GM18858 (cell line): ENCODE measurements around the gene DMD.

Experiments
- ATAC-seq: cut with Tn5 transposase; IDR thresholded peaks from one replicate; pipeline ENCODE4 v1.9.1; 2021; ENCODE audit not compliant: unreplicated experiment

Gene DMD

DNA sequence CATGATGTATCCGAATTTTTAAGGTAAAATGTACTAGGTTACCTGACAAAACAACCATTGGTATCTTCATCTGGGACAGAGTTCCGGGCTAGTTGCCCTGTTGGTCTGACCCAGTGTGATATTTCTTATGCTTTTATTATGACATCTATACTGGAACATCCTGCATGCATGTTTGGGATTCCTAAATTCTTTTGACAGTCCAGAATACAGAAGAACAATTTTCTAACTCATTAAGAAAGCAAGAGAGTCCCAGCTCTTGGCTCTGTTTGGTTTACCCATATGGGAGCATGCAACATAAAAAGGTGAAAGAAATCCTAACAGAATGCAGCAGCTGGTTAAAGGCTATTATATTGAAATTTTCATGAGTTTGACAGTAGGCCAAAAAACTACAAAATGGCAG lies 1891.8 kb downstream of the DMD start:
- ATAC-seq, result no peak

DNA sequence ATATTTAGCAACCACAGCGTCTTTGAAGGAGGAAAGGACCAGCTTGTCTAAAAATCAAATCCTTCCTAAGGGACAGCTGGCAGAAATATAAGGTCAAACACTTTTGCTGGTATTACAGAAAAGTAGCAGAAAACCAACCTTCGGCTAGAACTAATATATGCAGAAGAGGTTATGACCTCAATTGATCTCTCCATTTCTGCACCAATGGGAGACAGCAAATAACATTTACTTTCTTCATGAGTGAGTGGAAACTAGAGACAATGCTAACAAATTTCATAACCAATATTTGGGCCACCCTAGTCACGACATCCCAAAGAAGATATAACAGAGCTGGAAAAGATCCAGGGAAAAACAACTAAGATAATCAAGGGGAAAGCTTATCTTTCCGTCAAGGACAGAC lies 1892.5 kb downstream of the DMD start:
- no peak for ATAC-seq

DNA sequence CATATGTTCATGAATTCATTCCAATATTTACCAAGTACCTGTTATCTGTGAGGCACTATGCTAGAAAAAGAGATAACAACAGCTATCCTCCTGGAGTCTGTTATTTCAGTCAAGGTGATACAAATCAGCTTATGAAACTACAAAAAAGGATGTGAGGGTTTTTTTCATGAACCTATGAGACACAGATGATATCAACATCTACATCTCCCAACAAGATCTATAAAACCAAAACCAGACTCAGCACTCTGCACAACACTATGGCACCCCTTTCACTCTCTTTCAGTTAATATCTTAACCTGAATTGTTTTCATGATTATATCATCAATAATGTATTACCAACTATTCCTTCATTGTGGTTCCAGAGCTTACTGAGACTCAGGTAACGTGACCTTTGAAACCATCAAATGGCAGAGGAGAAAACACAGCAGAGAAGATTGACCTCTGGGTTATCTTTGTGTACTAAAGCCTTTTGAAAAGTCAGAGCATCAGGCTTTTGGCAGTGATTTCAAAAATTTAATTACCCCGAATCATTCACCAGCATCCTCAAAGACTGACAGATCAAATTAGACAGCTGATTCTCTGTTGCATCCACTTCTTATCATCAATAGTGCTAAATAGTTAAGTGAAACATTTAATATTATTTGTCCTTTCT lies 1894.9 kb downstream of the DMD start:
- no peak for ATAC-seq

DNA sequence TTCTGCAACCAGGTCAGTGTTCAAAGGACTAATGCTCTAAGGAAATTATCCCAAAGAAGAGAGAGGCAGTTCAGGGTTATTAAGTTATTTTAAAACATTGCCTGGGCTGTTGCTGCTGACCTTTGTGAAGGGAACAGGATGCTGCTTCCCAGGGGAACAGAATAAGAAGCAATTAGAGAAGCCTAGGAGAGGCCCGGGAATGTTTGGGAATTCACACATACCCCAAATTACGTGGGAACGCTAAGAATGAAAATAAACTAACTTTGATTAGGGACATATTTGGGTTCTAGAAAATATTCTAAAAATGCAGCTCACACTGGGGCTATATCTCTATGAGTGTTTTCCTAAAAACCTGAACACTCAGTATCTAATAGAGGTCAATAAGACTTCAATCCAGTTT lies 1896.4 kb downstream of the DMD start:
- no peak for ATAC-seq

DNA sequence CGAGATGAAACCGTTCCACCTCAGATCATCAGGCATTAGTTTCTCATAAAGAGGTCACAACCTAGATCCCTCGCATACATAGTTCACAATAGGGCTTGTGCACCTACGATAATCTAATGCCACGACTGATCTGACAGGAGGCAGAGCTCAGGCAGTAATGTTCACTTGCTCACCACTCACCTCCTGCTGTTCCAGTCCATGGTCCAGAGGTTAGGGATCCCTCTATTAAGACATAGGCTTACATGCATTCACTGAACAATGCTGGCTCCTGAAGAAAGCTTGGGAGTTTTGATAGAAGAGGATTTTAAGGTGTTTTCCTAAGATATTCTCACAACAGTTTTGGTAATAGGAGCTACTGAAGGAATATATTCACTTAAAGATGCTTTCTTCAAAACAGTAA lies 1903.4 kb downstream of the DMD start:
- ATAC-seq, result no peak

DNA sequence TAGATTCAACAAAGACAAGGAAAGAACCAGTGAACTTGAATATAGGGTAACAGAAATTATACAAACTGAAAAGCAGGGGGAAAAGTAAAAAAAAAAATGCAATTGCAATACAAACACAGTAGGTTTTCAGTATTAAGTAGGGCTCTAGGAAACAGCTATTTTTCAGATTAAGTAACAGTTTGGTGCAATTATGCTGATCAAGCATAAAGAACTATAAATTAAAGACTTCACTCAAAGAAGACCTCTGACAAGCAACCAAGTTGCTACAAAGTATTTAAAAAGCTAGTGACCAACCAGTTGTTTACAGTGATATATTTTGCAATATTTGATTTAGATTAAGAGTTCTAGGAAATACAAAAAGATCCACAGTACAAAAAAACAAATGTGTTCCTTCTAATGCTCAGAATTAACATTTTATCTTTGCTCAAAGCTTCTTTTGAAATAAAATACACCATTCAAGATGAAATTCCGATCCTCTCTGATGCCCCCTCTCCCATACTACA lies 1908.7 kb downstream of the DMD start:
- ATAC-seq, result no peak

DNA sequence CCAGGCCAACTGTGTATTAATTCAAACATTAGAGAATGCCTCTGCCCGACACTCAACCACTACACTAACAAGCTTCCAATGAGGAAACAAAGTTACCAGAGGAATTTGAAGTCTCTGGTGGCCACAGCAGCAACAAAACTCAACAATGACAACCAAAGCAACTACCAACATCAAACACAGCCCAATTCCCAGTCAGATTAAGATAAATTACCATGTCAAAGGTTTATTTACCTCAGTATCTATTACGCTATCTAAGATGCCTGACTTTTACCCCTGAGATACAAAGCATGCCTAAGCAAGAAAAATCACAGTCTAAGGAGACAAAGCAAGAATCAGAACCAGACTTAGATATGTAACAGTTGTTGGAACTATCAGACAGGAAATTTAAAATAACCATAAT lies 1909.4 kb downstream of the DMD start:
- no peak for ATAC-seq

DNA sequence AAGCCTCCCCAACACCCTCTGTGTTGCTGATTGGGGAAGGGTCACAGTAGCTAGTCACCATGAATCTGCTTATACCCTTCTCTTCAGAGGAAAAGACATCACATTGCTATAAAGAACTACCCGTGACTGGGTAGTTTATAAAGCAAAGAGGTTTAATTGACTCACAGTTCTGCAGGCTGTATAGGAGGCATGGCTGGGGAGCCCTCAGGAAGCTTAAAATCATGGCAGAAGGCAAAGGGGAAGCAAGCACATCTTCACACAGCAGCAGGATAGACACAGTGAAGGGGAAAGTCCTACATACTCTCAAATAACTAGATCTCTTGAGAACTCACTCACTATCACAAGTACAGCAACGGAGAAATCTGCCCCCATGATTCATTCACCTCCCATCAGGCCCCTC lies 1910.1 kb downstream of the DMD start:
- no peak for ATAC-seq

DNA sequence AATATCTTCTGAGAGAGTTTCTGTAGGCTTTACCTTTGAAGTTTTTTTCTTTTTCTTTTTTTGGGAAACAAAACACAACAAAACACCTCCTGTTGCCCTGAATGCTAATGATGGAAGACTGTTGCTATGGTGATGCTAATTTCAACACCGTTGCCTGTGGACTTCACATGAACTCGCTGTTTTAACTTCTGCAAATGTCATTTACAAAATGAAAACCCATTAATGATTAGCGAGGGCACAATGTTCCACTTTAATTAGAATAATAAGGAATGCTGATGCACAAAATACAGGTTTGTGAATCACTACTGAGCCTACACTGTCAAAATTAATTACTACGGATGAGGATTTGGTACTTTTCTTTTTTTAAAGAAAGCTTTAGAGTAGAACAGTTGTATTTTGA lies 1912.4 kb downstream of the DMD start:
- no peak for ATAC-seq

DNA sequence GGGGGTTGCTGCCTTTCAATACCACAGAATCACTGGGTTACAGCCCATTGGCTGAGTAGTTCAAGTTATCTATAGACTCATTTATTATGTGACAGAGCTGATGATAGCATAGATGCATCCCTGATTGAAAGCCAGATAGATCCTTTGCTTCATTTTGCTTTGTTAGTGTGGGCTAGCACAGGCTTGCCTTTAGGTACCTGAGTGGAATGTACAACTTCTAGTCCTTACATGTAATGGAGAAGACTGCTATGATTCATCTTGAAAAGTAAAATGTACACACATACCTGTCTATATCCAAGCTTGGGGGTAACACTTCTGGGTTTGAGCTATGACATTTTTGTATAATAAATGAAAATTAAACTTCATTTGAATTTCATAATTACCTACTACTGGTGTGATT lies 1913.5 kb downstream of the DMD start:
- ATAC-seq, result no peak

DNA sequence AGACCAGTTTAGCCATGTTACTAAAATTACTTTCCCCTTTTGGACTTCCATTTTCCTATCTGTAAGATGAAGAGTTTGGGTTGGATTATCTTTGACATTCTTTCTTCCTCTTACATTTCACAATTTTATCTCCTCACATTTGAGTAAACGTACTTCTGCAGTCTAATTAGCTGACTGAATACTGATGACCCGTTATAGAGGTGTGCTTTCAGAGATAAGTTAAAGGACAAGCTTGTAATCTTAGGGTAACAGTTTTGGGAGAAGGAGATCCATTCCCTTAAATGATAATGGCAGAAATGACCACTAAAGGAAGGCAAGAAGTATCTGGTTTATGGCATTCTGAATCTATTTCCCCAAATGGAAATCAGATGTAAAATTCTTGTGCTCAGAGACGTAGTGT lies 1916.9 kb downstream of the DMD start:
- no peak for ATAC-seq

DNA sequence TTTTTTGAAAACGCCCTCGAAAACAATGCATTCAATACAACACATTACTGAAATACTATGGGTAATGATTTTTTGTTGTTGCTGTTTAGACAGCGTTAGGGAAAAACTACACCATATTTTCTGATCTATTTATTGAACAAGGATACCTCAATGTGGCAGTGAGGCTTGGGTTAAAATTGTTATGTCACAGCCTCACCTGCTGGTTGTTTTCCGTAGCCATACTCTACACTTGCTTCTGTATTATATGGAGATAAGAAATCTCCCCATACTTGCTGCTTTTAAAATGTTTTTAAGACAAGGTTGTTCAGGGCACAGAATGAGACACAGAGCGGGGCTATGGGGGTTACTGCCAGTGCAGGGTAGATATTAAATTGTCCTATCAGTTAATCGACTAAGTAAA lies 1917.9 kb downstream of the DMD start:
- no peak for ATAC-seq

DNA sequence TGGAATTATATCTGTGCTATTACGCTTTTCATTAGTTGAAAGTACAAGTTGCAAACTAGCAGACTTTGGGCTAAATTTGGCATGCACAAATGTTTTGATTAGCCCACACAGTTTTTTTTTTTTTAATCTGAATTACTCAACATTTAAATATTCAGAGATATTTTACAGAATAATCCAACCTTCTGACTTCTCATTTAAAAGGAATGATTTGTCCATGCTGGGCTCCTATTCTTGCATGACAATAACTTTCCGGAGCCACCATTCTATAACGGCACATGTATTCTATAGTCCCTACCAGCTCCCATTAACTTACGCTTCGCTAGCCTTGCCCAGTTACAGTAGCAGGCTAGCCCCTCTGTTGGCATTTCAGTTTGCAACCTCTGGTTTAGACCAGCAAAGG lies 1920.2 kb downstream of the DMD start:
- ATAC-seq, result no peak

DNA sequence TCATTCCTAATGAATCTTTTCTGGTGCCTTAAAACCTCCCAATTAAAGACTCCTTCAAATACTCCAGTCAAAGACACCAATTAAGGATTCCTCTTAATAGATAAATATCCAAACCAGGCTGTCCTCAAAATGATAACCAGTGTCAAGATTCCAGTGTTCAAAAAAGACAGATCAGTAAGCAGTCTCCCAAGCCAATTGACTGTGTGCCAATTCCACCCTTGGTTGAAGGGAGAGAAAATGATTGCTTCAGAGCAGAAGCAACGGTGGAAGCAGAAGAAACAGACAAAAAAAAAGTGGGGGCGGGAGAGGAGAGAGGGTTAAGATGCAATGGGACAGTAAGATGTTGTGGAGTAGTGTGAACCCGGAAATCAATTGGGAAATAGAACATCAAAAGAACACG lies 1923.5 kb downstream of the DMD start:
- ATAC-seq, result no peak

DNA sequence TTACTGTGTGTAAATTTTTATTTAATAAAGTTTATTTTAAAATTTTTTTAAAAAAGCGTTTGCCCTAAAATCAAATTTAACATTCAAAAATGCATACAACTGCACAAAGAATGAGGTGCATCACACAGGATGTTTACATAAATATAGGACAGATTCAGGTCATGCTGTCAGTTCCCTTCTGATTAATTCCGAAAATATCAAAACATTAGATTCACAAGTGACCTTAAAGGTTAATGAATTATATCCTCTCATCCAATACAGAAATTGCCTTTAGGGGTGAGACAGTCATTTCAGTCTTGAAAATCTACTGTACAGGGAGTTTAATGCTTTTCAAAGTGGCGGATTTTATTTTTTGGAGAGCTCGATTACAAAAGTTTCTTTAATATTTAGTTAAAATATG lies 1930.8 kb downstream of the DMD start:
- no peak for ATAC-seq

DNA sequence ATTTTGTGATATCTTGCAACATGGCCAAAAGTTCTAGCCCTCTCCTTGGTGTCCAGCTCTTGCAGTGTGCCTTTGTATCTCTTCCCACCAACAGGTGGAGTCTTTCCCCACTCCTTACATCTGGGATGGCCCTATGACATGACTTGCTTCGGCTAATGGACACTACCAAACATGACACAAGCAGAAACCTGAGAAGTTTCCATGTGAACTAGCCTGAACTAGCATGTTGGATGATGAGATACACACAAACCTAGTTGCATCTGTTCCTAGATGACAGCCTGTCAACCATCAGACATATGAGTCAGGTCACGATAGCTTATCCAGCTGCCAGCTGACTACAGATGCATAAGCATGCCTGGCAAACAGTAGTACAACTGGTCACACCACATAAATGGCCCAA lies 1932.0 kb downstream of the DMD start:
- ATAC-seq, result no peak

DNA sequence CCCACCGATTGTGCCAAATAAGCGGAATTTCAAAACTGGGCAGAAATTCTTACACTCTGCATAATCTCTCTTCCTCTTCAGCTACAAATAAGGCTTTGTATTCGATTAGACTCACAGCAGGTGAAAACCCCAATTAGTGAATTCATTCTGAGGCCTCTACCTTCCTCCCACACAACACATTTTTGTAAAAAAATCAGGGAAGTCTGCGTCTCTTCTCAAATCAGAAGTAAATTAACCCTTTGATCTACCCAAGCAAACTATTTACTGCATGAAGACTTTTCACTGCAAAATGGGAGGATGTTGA lies 1938.9 kb downstream of the DMD start:
- ATAC-seq, result peak; percentile 55

DNA sequence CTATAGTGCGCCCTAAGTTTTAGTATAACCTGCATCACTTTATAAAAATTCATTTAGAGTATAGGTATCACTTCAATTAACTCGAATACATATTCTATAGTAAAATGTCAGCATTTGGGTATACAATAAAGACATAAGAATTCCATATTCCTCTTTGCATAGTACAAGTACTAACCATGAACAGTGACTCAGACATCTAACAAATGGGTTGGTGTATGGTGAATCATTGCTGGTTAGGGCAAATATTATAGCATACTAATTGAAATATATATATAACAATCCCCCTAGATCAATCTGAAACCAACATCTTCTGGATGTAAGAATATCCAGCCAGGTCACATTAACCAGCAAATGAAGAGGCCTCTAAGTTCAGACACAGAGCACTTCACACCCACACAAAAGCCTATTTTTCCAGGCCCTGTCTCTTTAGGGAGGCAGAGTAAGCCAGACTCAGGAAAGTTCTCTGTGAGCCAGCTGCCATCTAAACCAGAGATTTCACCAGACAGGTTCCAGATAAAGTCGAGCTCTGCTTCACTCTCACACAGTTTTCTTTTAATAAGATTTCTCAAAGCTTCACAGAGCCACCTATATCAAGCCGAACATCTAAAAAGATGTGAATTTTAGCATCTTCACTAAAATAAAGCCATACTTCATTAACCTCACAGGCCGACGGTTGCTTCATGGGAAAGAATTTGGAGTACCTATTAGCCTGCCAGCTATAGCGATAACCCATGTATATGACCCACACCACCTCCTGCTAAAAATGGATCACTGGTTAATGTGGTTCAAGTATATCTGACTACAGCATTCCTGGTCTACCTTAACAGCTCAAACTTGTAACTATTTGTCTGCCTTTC lies 1939.5 kb downstream of the DMD start:
- peak; percentile 7 for ATAC-seq

DNA sequence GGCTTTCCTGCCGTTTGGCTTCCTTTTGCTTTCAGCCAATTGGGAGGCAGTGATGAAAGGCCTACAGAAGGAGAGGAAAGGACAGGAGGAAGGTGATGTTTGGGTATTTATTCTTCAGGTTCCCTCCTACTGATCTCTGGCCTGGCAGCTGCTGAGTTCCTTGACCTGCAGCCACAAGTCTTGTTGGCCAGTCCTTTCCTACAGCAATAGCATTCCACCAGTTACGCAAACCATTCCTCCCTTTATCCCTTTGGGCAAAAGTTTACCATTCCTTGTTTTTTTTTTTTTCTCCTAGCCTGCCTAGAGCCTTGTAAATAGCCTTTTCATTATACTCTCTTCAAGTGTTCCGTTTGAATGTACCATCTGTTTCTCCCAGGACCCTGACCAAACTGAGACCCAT lies 1941.4 kb downstream of the DMD start:
- ATAC-seq, result no peak

DNA sequence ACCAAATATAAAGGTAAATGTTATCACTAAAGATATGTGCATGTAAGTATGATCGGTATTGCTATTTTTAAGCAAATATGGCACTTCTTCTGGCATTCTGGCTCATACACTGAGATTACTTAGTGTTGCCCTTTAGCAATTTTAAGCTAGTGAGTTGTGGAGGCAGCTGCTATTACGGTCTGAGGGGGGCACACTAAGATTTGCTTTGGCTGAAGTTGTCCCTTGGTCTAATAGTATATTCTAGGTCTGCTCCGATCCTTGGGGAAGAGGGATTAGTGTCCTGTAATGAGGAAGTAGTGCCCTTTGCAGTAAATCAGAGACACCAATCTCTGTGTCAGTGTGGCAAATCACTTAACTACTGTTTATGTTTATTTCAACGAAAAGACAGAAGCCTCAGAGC lies 1943.0 kb downstream of the DMD start:
- ATAC-seq, result no peak

DNA sequence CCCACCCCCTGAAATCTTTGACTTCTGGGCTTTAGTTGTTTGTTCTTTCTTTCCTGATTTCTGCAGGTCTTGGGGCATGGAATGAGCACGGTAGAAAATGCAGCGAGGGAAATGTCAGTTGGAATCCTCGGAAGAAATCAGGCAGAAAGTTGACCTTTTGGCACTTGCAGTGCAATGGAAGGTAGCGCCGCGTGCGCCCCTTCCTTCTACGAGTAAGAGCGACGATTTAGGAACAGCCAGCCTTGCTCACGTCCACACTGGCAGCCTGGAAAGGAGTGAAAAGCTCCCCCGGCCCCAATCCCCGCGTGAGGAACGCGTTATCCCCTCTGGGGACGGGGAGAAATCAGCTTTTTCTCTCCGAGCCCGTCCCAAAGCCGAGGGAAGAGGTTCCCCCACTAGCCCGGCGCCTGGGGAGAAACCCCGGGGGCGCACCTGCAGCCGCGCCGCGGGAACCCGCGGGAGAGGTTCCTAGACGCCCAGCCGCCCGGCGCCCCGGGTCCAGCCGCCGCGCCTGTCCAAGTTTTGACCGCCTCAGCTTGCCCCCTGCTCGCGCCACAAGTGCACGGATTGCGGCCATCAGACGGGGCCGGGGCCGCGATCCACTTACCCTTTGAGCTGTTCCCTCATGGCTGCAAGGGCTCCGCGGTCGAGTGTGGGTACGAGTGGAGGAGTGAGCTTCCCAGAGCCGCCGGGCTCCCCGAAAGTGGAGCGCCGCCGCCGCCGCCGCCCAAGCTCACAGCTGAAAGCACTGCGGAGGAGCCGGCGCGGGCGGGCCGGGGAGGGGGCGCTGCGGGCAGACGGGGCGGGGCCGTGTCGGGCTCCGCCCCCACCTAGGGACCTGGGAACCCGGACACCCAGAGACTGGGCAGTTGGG lies 1944.9 kb downstream of the DMD start:
- peak; percentile 65 for ATAC-seq

DNA sequence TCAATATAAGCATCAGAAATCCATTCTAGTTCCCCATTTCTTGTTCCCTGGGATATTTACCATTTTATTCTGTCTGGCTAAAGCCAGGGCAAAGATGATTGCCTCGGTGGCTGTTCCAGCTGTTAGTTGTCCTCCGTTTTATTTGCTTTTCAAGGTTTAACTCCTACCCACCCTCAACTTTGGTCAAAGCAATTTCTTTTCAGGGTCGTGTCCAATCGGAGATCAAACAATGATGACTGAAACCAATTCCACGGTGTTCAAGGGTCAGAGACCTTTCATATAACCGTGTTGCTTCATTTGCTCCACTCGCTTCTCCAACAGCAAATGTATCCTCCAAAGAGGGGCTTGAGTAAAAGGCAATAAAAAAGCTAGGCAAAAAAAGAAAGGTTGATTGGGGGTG lies 1946.0 kb downstream of the DMD start:
- ATAC-seq, result no peak
